ENCODE results near the gene MRPL36.
"Not testable (repeated sequence)": the region's sequence is repeated elsewhere in the genome, so short reads cannot be mapped to it uniquely, and the experiment has no call there.

The MRPL36 gene

DNA sequence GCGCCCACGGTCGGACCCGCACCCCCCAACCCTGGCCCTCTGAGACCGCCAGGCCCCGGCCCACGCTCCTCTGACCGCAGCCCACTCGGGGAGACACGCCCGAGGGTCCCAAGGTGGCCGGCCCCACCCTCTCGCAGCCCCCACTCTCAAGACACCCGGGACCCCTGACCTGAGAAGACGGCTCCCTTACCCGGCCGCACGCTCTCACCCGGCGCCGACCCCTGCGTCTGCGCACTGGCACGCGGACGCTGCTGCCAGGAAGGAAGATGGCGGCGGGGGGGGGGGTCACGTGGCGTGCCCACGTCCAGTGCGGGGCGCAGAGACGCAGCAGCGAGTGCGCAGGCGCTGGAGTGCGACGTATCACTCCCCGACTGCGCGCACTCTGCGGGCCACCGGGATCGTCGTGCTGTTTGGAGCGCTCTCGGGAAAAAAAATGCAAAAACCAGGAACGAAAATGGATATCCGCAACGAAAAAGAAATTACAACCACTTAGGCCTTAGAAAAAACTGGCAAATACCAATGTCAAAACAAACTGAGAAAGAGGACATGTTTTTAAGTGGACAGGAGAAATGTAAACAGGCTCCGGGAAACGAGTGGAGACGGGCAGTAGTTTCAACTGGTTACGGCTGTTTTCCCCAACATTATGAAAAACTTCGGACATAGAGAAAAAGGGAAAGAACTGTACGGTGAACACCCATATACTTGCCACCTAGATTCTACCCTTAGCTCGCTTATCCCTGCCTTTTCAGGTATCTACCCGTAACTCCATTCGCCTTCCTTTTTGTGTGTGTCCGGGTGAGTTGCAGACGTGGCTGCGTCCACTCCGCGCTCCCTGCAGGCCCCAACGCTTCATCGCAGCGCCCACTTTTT lies at the start of gene MRPL36:
Gene MRPL36 (minus strand): TSS at position 236 of the 870 bp plus-strand sequence. CDS start 902 bp downstream, outside the sequence.
- DNase-seq (ENCODE audit: insufficient read length, low spot score) (peak; percentile 90), FAIRE-seq (no peak)
- peak; percentile 80 for TF ChIP-seq POLR2A (IDR thresholded peaks at IDR 0.05; ENCODE audit: low read depth, low read length)

DNA sequence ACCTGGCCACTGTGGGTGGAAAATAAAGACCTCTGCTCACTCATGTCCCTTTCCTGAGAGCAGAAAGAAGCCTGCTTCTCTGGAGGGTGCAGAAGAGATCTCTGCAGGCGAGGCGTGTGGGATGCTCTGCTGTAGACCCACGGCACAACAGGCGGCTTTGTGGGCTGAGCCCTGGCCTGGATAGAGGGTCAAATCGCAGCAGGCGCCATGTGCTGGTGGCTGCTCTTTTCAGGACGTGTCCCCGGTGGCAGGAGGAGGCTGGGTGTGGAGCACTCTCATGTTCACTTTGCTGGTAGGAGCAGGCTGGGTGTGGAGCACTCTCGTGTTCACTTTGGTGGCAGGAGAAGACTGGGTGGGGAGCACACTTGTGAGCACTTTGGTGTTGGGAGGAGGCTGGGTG lies 48.0 kb upstream of the MRPL36 start:
- no peak for FAIRE-seq
- no peak for DNase-seq (ENCODE audit: insufficient read length, low spot score)
- TF ChIP-seq POLR2A (IDR thresholded peaks at IDR 0.05; ENCODE audit: low read depth, low read length): no peak

DNA sequence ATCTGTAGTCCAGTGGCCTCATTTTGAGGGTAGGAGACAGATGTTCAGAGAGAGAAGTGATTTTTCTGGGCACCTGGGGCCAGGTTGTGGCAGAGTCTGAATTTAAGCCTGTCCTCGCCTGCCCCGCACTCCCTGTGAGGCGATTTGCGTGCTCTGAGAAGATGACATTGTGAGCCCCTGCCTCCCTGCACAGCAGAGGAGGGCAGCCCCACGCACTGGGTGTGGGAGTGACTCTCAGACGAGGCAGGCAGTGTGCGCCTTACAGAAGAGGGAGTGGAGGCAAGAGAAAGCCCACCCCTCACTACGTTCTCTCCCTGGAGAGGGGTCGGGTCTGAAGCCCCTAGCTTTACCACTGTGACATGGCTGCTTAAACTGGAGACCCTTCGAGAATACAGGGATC lies 47.4 kb upstream of the MRPL36 start:
- FAIRE-seq (no peak), DNase-seq (ENCODE audit: insufficient read length, low spot score) (no peak)
- TF ChIP-seq POLR2A (IDR thresholded peaks at IDR 0.05; ENCODE audit: low read depth, low read length): no peak

DNA sequence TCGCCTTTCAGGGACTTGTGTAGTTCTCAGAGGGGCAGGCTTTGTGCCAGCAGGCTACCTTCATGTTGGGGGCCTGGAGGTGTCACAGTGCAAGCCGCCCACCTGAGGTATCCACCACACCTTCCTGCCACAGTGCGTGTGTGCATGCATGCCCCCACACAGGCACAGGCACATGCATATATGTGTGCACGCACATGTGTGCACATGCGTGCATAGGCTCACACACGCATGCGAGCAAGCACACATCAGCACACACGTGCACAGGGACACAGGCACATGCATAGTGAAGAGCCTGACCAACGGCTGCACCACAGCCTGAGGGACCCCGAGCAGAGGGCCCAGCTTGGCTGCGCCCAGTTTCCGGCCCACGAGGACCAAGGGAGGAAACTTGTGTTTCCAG lies 46.9 kb upstream of the MRPL36 start:
- DNase-seq (ENCODE audit: insufficient read length, low spot score) (no peak), FAIRE-seq (no peak)
- TF ChIP-seq POLR2A (IDR thresholded peaks at IDR 0.05; ENCODE audit: low read depth, low read length): no peak

DNA sequence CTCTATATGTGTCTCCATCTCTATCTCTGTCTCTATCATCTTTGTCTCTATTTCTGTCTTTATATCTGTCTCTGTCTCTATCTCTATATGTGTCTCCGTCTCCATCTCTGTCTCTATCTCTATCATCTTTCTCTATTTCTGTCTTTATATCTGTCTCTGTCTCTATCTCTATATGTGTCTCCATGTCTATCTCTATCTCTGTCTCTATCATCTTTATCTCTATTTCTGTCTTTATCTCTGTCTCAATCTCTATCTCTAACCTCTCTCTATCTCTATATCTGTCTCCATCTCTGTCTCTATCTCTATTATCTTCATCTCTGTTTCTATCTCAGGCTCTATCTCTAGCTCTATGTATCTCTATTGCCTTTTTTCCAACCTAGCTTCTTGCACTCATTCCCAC lies 46.1 kb upstream of the MRPL36 start:
- FAIRE-seq: no peak
- TF ChIP-seq POLR2A (IDR thresholded peaks at IDR 0.05; ENCODE audit: low read depth, low read length): no peak
- no peak for DNase-seq (ENCODE audit: insufficient read length, low spot score)

DNA sequence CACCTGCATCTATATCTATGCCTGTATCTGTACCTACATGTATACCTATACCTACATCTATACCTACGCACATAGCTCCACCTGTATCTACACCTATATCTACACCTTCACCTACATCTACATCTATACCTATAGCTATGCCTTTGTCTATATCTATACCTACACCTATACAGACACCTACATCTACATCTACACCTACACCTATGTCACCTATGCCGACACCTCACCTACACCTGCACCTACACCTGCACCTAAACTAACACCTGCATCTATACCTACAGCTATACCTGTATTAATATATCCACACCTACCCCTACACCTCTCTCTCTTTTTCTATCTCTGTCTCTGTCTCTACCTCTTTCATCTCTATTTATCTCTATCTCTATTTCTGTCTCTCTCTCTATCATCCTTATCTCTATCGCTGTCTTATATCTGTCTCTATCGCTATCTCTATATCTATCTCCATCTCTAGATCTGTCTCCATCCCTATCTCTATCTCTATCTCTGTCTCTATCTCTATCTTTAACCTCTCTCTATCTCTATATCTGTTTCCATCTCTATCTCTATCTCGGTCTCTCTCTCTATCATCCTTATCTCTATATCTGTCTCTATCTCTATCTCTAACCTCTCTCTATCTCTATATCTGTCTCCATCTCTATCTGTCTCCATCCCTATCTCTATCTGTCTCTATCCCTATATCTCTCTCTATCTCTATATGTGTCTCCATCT lies 45.2 kb upstream of the MRPL36 start:
- FAIRE-seq: no peak
- no peak for TF ChIP-seq POLR2A (IDR thresholded peaks at IDR 0.05; ENCODE audit: low read depth, low read length)
- DNase-seq (ENCODE audit: insufficient read length, low spot score): no peak

DNA sequence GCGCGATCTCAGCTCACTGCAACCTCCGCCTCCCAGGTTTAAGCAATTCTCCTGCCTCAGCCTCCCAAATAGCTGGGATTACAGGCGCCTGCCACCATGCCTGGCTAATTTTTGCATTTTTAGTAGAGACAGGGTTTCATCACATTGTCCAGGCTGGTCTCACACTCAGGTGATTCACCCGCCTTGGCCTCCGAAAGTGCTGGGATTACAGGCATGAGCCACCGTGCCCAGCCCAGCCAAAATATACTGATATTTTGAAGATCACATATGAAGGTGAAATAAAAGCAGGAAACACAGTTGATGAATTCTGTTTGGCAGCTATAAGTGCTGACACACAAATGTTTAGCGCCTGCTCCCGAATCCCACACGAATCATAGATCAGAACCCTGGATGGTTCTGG lies 44.1 kb upstream of the MRPL36 start:
- FAIRE-seq; DNase-seq (ENCODE audit: insufficient read length, low spot score): not testable (repeated sequence)

DNA sequence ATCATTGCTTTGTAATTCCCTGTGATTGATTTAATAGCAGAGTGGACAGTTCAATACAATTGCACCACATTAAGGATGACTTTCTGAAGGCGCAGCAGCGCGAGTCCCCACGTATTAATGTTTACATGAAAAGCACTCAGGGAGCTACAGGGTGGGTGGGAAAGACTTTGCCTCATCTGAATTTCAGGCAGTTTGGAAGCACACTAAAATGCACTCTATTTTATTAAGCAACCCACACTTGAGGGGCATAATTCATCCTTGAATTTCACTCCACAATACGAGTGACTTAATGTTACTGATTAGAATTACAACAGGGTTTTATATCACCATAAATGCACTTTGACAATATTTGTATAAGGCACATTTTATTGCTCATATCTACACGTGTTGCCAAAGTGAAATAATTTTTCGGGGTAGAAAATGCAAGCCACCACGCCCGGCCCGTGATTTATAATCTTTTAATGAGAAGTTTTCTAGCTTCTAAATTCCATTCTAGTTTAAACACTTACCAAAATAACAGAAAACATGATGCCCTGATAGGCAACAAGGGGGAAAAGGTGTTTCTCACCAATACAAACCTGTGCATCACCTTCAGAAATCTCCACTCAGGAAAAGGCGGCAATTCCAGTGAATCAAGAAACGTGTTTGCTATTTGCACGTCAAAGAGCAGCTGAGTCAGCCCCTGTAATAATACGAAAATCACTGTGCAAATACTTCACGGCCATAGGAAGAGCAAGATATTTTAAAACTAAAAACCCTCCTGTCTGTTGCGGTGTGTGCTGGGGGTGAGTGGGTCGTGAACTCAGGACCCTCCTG lies 42.6 kb upstream of the MRPL36 start:
- no peak for FAIRE-seq
- no peak for DNase-seq (ENCODE audit: insufficient read length, low spot score)
- TF ChIP-seq POLR2A (IDR thresholded peaks at IDR 0.05; ENCODE audit: low read depth, low read length): no peak

DNA sequence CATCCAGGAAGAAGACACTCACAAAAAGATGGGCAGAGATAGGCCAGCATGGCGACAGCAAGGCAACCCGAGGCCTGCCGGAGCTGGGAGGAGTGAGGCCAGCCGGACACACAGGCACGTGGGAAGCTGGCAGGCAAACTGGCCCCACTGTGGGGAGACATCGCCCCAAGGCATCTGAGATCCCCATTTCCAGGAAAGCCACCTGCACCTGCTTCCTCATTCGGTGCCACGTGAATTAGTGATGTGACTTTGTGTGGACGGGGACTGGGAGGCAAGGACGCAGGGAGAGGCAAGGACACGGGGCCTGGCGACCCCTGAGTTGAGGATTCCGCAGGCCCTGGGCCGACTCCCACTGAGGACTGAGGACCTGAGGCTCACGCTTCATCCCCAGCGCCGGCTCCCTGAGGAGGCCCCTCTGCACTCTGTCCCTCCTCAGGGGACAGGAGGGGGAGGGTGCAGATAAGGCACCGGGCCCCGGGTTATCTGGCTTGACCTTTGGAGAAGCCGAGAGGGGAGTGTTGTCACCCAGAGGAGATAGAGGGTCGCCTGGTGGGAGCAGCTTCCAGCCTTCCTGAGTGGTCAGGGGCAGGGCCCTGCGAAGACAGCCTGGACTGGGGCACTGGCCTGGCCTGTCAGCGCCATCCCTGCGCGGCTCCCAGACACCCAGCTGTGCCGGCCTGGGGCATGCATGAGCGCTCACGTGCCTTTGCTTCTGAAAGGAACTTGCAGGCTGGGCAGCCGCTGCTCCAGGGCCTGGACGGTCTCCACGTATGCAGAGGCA lies 41.3 kb upstream of the MRPL36 start:
- DNase-seq (ENCODE audit: insufficient read length, low spot score) (no peak), FAIRE-seq (no peak)
- no peak for TF ChIP-seq POLR2A (IDR thresholded peaks at IDR 0.05; ENCODE audit: low read depth, low read length)

DNA sequence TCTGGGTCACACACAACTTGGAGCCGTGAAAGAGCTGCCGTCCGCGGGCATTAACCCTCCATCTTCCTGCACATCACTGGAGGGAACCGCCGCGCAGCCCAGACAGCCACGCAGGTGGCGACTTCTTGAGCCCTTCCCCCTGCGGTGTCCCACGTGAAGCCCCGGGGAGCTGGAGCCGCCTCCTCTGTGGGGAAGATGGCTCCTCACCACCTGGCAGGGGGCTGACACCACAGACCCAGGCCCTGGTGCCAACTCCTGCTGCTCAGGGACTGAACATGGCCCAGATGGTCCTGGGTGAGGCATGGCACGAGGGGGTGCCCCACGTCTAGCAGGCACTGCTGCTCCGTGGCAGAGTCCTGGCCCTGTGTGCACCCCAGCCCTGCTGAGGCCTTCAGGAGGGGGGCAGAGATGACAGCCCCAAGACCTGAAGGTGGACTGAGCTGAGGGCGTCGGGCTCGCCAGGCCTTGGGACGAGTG lies 40.5 kb upstream of the MRPL36 start:
- FAIRE-seq (no peak), DNase-seq (ENCODE audit: insufficient read length, low spot score) (no peak)
- no peak for TF ChIP-seq POLR2A (IDR thresholded peaks at IDR 0.05; ENCODE audit: low read depth, low read length)

DNA sequence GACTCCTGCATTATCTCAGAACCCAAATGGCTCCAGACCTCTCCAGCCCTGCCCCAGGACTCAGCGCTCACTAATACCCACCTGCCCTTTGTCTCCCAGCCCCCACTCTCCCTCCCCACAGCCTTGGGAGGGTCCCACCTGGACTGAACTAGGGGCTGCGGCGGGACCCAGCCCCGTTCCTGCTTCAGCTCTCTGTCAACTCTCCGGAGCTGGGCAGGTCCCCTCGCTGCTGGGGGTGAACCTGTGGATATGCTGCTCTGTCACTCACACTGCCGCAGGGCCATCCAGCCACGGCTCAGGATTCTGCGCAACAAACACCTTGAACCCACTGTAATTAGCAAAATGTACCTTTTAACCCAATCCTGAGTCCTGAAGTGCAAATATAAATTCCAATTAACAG lies 38.4 kb upstream of the MRPL36 start:
- no peak for TF ChIP-seq POLR2A (IDR thresholded peaks at IDR 0.05; ENCODE audit: low read depth, low read length)
- FAIRE-seq (no peak), DNase-seq (ENCODE audit: insufficient read length, low spot score) (no peak)

DNA sequence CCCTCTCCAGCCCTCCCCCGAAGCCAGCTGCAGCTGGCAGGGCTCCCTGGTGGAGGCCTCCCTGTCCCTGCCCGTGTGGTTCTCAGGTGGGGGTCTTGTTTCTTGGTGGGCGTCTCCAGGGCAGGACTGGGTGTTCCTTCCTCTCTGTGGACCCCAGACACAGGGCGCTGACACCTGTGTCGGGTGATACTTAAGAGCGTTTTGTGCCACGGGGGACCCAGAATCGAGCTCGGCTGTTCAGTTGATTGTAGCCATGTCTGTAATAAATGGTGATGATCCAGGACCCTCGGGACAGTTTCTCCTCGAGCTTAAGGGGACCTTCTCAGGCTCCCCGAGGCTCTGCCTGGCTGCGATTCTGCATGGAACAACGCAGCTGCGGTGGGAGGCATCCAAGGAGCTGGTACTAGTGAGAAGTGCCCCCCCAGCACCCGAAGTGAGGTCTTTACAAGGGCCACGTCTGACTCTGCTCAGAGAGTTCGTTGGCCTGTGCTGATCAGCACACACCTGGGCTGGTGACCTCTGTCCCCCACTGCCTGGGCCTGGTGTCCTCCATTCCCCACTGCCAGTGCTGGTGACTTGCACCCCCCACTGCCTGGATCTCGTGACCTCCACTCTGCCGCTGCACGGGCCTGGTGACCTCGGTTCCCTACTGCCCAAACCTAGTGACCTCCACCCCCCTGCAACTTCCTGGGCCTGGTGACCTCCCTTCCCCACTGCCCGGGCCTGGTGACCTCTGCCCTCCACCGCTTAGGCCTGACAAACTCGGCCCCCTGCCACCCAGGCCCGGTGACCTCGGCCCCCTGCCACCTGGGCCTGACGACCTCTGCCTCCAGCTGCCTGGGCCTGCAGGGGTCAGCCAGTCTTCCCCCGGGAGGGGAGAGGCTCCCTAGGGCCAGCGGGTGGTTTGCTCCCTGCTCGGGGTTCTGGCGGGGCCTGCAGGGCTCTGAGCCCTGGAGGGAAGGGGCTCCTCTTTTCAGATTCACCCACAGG lies 37.5 kb upstream of the MRPL36 start:
- no peak for FAIRE-seq
- no peak for TF ChIP-seq POLR2A (IDR thresholded peaks at IDR 0.05; ENCODE audit: low read depth, low read length)
- DNase-seq (ENCODE audit: insufficient read length, low spot score): no peak
